Measurements from ENCODE around the gene ARL4A.

ARL4A gene

GRCh38 chr7:12703881-12704280 is 16.4 kb downstream of the ARL4A start:
- no peak for DNase-seq

- no peak for DNase-seq
Measured at GRCh38 chr7:12705878-12706277, 18.4 kb downstream of the ARL4A start.

DNA sequence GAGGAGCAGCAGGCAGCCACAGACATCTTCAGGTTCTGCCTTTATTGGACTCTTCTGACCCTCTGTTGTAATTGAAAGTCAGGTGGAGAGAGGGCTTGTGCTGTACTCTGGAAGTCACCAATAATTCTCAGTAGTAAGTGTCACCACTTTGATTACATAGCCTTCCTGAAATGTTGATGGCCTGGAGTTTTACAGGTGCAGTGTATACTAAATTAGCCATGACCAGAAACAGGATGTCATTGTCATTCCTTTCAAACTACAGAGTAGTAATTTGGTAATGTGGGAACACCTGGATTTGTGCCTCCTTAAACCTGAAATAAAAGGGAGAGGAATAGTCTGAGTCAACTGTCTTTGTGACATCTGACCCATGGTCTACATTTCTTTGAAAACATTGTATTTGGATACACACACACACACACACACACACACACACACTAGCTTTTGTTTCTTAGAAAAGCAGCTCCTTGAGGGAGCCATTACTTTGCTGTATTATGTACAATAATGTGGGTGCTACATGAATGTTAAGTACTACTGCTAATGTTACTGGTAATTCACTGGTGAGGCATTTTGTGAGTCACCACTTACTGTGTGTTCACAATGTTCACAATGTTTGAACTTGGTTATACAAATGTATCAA is 19.6 kb downstream of the ARL4A start:
- no peak for DNase-seq

DNA sequence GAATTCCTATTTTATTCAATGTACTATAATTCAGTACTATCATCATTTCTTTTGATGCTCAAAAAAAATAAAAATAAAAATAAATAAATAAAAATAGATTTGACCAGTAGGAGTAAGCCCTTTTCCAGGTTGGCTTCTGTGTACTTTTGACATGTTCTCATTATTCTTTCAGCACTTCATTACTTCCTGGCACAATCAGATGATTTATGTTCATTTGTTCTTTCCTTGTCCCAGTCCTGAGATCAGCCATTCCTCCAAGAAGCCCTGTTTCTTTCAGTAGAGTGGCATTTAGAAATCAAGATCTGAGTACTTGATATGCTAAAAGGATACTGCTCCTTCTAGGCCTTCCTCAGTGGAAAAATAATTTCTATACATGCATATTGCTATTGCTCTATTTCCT is 20.9 kb downstream of the ARL4A start:
- DNase-seq: no peak

GRCh38 chr7:12709726-12710502 is 22.5 kb downstream of the ARL4A start:
- DNase-seq: no peak

GRCh38 chr7:12711124-12711523 is 23.7 kb downstream of the ARL4A start:
- DNase-seq: no peak

DNA sequence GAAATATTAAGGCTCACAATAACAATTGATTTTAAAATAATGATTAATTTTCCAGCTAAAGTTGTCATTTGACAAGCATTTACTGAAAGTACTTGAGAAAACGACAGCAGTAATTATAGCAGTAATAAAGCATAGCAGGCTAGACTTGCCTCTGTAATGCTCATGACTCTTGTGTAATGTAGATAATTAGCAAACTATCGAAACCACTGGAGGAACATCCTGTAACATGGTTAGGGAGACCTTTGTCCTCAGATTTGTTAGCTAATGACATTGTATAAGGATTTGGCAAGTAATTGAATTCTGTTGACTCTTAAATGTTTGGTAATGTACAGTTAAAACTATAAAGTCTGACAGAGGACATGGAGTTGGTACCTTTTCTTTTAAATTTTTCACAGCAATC is 24.8 kb downstream of the ARL4A start:
- DNase-seq: no peak

DNA sequence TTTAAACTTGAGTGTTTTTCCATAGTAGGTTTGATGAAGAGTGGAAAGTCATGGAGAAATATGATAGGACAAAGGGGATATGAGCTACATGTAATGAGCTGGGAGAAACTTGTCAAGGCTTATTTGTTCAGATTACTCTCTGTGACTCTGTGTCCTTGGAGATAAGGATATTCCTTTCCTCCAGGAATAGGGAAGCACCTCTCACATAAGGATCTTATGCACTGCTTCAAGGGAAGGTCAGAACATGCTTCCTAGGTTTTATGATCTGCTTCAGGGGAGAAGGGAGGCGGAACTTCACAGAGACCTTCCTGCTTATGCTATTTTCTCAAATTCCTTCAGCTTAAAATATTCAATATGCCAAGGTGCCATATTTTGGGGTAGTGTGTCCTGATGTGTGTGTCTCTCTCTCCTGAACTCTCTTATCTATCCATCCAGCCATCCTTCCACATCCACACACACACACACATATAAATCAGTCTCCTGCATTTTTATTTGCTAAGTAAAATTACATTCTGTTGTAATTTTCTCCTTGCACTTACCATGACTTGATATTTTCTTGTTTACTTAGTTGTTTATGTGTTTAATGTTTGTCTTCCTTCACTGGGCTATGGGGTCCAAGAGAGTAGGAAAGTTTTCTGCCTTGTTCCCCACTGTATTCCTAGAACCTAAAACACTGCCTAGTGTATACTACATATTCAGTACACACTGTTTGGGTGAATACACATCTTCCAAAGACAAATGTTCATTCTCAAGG is 26.4 kb downstream of the ARL4A start:
- DNase-seq: no peak

DNA sequence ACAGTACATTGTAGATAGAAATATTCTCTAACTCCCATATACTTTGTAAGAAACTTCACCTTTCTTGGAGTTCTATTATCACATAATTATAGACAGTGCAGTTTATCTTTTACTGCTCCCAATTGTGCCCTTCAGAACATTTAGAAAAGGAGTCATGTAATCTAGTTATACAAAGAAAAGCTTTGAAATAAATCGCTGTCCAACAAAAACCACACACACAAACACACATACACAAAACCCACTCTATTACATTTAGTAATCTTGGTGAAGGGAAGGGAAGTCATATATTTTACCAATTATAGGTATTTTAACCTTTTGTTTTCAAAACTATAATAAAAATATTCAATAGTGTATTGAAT is 26.9 kb downstream of the ARL4A start:
- DNase-seq: no peak

GRCh38 chr7:12715372-12716133 is 28.1 kb downstream of the ARL4A start:
- DNase-seq: no peak

DNA sequence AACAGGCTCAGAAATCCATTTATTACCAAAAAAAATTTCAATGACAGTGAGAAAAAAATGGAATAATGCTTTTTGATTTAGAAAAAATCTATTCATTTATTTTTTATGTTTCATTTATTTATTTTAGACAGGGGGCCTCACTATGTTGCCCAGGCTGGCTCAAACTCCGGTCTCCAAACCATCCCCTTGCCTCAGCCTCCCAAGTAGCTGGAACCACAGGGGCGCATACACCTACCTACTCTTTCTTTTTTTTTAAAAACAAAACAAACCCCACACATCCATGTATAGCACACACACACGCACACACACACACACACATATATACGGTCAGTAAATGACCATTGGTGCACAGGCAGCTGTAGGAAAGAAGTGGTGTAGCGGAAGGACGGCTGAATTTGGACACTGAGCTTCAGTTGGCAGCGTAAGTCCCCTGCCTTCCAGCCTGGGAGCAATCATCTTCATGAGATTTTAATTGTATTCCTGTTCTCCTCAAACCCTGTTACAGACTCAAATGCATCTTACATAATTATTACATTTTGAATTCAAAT is 28.8 kb downstream of the ARL4A start:
- no peak for DNase-seq

GRCh38 chr7:12716722-12717121 is 29.3 kb downstream of the ARL4A start:
- DNase-seq: no peak

GRCh38 chr7:12719141-12719919 is 31.9 kb downstream of the ARL4A start:
- DNase-seq: no peak

DNA sequence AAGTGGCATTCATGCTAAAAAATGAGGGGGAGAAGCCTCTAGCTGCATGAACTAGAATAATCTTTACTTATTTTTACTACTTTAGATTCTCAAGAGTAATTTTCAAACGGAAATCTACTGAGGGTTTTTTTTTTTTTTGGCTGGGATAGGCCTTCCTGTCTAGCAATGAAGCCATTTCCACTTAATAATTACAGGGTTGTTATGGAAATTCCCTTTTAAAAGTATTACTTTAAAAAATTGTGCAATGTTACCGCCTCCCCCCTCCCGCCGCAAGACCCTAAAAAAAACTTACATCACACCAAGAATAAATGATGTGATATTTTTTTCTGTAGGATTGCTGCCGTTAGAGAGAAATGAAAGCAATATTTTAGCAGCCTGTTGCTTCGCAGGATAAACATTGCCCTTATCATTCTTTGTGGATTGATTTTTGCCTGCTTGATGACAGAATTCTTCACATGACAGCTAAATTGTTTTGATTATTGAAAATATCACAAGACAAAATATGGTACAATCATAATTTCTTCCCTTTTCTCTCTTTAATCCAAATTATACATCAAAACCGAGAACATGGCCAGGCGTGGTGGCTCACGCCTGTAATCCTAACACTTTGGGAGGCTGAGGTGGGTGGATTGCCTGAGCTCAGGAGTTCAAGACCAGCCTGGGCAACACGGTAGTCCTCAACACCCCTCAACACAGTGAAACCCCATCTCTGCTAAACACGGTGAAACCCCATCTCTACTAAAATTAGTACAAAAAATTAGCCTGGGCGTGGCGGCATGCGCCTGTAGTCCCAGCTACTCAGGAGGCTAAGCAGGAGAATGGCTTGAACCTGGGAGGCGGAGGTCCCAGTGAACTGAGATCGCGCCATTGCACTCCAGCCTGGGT is 32.8 kb downstream of the ARL4A start:
- no peak for DNase-seq

DNA sequence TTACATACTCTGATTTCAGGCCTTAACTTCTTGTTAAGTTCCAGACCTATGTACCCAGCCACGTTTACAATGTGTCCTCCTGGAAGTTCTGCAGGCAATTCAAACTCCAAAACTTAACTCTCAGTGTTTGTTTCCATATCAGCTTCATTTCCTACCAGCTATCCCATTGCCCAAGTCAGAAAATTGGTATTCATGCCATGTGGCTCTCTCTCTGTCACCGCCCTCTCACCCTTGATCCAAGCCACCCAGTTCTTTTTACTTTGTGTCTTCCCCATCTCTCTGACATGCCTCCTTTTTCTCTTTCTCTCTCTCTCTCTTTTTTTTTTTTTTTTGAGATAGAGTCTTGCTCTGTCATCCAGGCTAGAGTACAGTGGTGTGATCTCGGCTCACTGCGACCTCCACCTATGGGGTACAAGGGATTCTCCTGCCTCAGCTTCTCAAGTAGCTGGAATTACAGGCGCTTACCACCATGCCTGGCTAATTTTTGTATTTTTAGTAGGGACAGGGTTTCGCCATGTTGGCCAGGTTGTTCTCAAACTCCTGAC is 33.9 kb downstream of the ARL4A start:
- no peak for DNase-seq

DNA sequence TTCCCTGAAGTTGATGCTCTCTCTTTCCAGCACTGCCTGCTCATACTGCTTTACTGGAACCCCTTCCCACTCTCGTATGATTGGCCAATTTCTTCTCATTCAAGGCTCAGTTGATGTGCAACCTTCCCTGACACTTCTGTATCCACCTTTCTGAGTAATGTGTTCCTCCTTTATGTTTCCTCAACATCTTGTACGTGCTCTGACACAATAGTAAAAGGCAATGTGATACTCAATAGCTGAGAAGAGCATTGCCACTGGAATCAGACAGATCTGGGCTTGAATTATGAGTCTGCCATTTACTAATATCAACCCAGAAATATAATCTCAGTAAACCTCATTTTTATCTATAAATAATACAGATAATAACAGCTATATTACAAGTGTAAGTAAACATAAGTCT is 34.7 kb downstream of the ARL4A start:
- no peak for DNase-seq

DNA sequence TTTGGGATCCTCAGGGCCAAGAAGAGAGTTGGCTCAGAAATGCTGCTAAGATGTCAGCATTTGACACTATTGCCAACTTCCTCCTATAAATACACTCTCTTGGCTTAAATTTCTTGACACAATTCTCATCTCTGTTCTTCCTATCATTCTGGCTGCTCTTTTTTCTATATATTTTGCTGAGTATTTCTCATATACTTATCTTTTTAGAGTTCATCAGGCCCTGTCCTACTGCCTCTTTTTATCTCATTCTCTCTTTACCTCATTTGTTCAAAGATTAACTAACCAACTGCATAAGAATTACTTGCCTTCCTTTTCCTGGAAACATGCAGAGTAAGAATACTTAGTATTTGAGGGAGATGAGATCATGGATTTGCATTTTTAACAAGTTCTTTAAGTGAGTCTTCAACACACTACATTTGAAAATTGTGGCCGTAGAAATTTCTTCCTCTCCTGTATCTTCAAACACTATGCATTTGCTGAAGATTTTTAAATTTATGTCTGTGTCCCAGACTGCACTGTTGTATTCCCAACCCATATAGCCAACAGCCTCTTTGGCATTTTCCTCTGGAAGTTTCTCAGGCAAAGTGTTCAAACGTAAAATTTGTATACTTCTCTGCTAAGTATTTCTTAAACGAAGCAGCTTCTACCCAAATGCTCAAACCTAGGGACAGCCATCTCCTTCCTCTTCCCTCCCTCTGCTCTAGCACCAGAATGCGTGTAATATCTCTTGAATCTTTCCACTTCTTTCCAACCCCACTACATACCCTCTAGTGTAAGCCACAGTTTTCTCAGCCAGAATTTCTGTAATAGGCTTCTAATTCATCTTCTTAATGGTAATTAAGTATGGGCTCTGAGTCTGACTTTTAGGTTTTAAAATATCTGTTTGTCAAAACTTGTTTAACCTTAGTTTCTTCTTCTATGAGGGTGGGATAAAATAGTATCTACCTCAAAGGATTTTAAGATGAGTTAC is 35.5 kb downstream of the ARL4A start:
- no peak for DNase-seq

- no peak for DNase-seq
Measured at GRCh38 chr7:12725575-12726316, 38.3 kb downstream of the ARL4A start.

GRCh38 chr7:12726908-12727307 is 39.5 kb downstream of the ARL4A start:
- DNase-seq: no peak

All from activated naive CD4-positive, alpha-beta T cell (primary cell).